Cerebellar nuclear complex (tissue), 1 donor: ENCODE measurements around the gene RGS8.

Source experiments
- DNase-seq, 2 experiments: peaks; one replicate each; lab custom pipeline; 2025; lab: John Stamatoyannopoulos, UW

Gene RGS8

GRCh38 chr1:182671750-182672486 lies 12.5 kb downstream of the RGS8 start:
- DNase-seq, result no peak

GRCh38 chr1:182670032-182670749 lies 14.2 kb downstream of the RGS8 start:
- no peak for DNase-seq

- DNase-seq, result no peak
Measured at GRCh38 chr1:182669266-182669665, 15.1 kb downstream of the RGS8 start.

GRCh38 chr1:182668521-182669054 lies 15.8 kb downstream of the RGS8 start:
- DNase-seq, result no peak

GRCh38 chr1:182667848-182668505 lies 16.4 kb downstream of the RGS8 start:
- no peak for DNase-seq

- DNase-seq, result no peak
Measured at GRCh38 chr1:182666706-182667105, 17.7 kb downstream of the RGS8 start.

- no peak for DNase-seq
Measured at GRCh38 chr1:182664296-182664695, 20.1 kb downstream of the RGS8 start.

- DNase-seq, result no peak
Measured at GRCh38 chr1:182662956-182663355, 21.4 kb downstream of the RGS8 start.

GRCh38 chr1:182662121-182662890 lies 22.1 kb downstream of the RGS8 start:
- no peak for DNase-seq

GRCh38 chr1:182658055-182658454 lies 26.3 kb downstream of the RGS8 start:
- DNase-seq, result peak in 1 of 2 experiments; percentile 61

GRCh38 chr1:182656842-182657397 lies 27.5 kb downstream of the RGS8 start:
- DNase-seq, result no peak

- DNase-seq, result no peak
Measured at GRCh38 chr1:182653986-182654385, 30.4 kb downstream of the RGS8 start.

- DNase-seq, result no peak
Measured at GRCh38 chr1:182652933-182653332, 31.5 kb downstream of the RGS8 start.

- no peak for DNase-seq
Measured at GRCh38 chr1:182651339-182651724, 33.1 kb downstream of the RGS8 start.

- no peak for DNase-seq
Measured at GRCh38 chr1:182650678-182651338, 33.6 kb downstream of the RGS8 start.

GRCh38 chr1:182649041-182649440 lies 35.3 kb downstream of the RGS8 start:
- no peak for DNase-seq

- DNase-seq, result no peak
Measured at GRCh38 chr1:182646739-182647138, 37.6 kb downstream of the RGS8 start.

- DNase-seq, result no peak
Measured at GRCh38 chr1:182644886-182645285, 39.5 kb downstream of the RGS8 start.

GRCh38 chr1:182643699-182644098 lies 40.7 kb downstream of the RGS8 start:
- DNase-seq, result no peak

- no peak for DNase-seq
Measured at GRCh38 chr1:182642461-182642860, 41.9 kb downstream of the RGS8 start.

- DNase-seq, result no peak
Measured at GRCh38 chr1:182641561-182641960, 42.8 kb downstream of the RGS8 start.
